Gastrocnemius medialis (tissue), 4 donors: ENCODE results near the gene NPAP1. TPM values are rescaled to one million over a fixed set of nuclear protein-coding genes. Genes with fewer than 3 reads are reported as not detected.

ENCODE experiments used
- ATAC-seq, 2 donors: fragments of 150-250 bp; one replicate each; pipeline ENCODE4 v1.9.1; 2016
- DNase-seq, 2 donors: peaks; one replicate each; pipeline ENCODE4 v3.0.0-alpha.2; 2019
- H3K27ac ChIP-seq, 4 donors: fragments of 200-600 bp; sonication (generic); 1 replicate in 1 of 4; 2 replicates in 3 of 4; pipeline ENCODE4 v1.5.1; 2016 to 2018; ENCODE audit warnings: mild to moderate bottlenecking in 2 of 4, moderate library complexity in 1 of 4
- H3K27me3 ChIP-seq, 3 donors: fragments of 200-600 bp; sonication (generic) in 2 of 3; 1 replicate in 1 of 3; 2 replicates in 2 of 3; pipeline versions ENCODE4 v1.5.1 to v1.6.0; 2016 to 2019; ENCODE audit warnings: mild to moderate bottlenecking in 1 of 3, moderate library complexity in 1 of 3
- H3K36me3 ChIP-seq, 2 donors: fragments of 200-600 bp; sonication (generic) in 1 of 2; one replicate each; pipeline ENCODE4 v1.5.1; 2017 to 2018
- H3K4me1 ChIP-seq, 2 donors: fragments of 200-600 bp; sonication (generic) in 1 of 2; one replicate each; pipeline ENCODE4 v1.5.1; 2016 to 2017; ENCODE audit warnings: mild to moderate bottlenecking in 2 of 2
- H3K4me3 ChIP-seq, 4 donors: fragments of 200-600 bp; sonication (generic) in 3 of 4; 1 replicate in 1 of 4; 2 replicates in 3 of 4; pipeline ENCODE4 v1.5.1; 2016 to 2019; ENCODE audit warnings: mild to moderate bottlenecking in 2 of 4
- H3K9me3 ChIP-seq, 3 donors: fragments of 200-600 bp; sonication (generic) in 2 of 3; 1 replicate in 1 of 3; 2 replicates in 2 of 3; pipeline ENCODE4 v1.5.1; 2016 to 2019
- CTCF ChIP-seq, 5 experiments: fragments of 450-650 bp in 3 of 5; fragments of 200-600 bp in 2 of 5; sonication (generic) in 2 of 5; IDR thresholded peaks in 4 of 5; conservative IDR thresholded peaks in 1 of 5; 1 replicate in 4 of 5; 2 replicates in 1 of 5; pipeline ENCODE4 v1.5.1; 2016 to 2019; ENCODE audit warnings: antibody characterized with exemption in 5 of 5, mild to moderate bottlenecking in 3 of 5, moderate library complexity in 3 of 5
- POLR2A ChIP-seq, 2 donors: fragments of 450-650 bp; IDR thresholded peaks; one replicate each; pipeline ENCODE4 v1.6.1; 2017; ENCODE audit warnings: antibody characterized with exemption in 2 of 2, mild to moderate bottlenecking in 2 of 2, moderate library complexity in 2 of 2
- in situ Hi-C, 4 donors: fragments of 200-750 bp; cut with MboI; loops; one replicate each; pipeline versions ENCODE4 v1.15.0 to v1.8.0; 2017; ENCODE audit warnings: low sequenced_read_pairs in 4 of 4
- intact Hi-C: fragments of 100-400 bp; cut with DNase I; formaldehyde crosslinking; loops from one replicate; pipeline ENCODE4 v1.15.1; 2023; ENCODE audit warnings: low total_unique reads
- total RNA-seq, 4 donors: library from RNA; depleted of rRNA; stranded (reverse); fragments of >200 nt; gene quantifications; one replicate each; pipeline versions ENCODE4 v1.1.0 to v1.2.3, GENCODE V29; 2016

The NPAP1 gene
- total RNA-seq, 4 donors from 2014 or later: not detected

DNA sequence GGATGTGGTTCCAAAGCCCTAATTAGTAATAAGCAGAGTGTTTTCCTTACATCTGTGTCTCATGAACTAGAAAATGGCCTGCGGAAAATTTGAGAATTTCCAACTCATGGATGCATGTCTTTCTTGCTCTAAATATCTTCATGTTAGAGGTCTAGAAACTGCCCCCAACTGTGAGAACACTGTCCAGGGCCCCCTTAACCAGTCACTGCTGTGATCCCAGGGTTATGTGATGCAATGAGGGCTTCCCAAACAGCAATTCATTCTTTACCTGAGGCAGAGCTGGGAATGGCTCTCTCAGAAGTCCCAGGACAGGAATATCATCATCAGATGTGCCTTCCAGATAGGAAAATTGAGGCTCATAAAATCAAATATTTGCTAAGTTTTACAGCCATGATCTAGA, 8.2 kb downstream of the NPAP1 start:
- H3K4me3 ChIP-seq: no peak overlapping the region
- DNase-seq: no peak
- H3K9me3 ChIP-seq: no peaks in the 10 kb centered on the region
- TF ChIP-seq CTCF (IDR thresholded peaks at IDR 0.05 in 4 of 5, conservative IDR thresholded peaks at IDR 0.05 in 1 of 5): no peak
- TF ChIP-seq POLR2A (IDR thresholded peaks at IDR 0.05): no peak
- no peaks in the 10 kb centered on the region for H3K27me3 ChIP-seq
- no peak overlapping the region for H3K27ac ChIP-seq
- H3K4me1 ChIP-seq: no peaks in the 10 kb centered on the region
- no peaks in the 10 kb centered on the region for H3K36me3 ChIP-seq
- intact Hi-C loops (no loop called here), in situ Hi-C loops (no loop called here)
- no peak for ATAC-seq

- no peak for ATAC-seq
- TF ChIP-seq POLR2A (IDR thresholded peaks at IDR 0.05) (no peak), CTCF (IDR thresholded peaks at IDR 0.05 in 4 of 5, conservative IDR thresholded peaks at IDR 0.05 in 1 of 5) (no peak)
- no peak overlapping the region for H3K4me3 ChIP-seq
- in situ Hi-C loops (no loop called here), intact Hi-C loops (no loop called here)
- H3K27me3 ChIP-seq: no peaks in the 10 kb centered on the region
- H3K27ac ChIP-seq: no peak overlapping the region
- H3K9me3 ChIP-seq: no peaks in the 10 kb centered on the region
- no peaks in the 10 kb centered on the region for H3K4me1 ChIP-seq
- no peaks in the 10 kb centered on the region for H3K36me3 ChIP-seq
- no peak for DNase-seq
Observed at GRCh38 chr15:24684313-24684712, 8.7 kb downstream of the NPAP1 start.

DNA sequence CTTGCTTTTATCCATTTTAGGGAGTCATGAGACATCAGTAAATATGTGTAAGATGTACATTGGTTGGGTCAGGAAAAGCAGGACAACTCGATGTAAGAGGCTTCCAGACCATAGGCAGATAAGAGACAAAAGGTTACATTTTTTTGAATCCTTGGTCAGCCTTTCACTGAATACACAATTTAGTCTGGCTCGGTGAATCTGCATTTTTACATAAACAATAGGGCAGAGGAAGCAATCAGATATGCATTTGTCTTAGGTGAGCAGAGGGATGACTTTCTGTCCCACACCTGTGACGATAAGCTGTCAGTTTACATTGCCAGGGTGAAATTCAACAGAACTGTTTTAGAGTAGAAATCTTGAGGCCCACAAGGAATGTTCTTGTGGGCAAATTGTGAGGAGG, 20.6 kb downstream of the NPAP1 start:
- intact Hi-C loops (no loop called here), in situ Hi-C loops (no loop called here)
- TF ChIP-seq POLR2A (IDR thresholded peaks at IDR 0.05): no peak
- no peak for TF ChIP-seq CTCF (IDR thresholded peaks at IDR 0.05 in 4 of 5, conservative IDR thresholded peaks at IDR 0.05 in 1 of 5)

GRCh38 chr15:24696842-24697241, 21.3 kb downstream of the NPAP1 start:
- H3K9me3 ChIP-seq: no peaks in the 10 kb centered on the region
- DNase-seq (no peak), ATAC-seq (no peak)
- H3K4me3 ChIP-seq: no peak overlapping the region
- no peaks in the 10 kb centered on the region for H3K36me3 ChIP-seq
- intact Hi-C loops (no loop called here), in situ Hi-C loops (no loop called here)
- no peak for TF ChIP-seq POLR2A (IDR thresholded peaks at IDR 0.05)
- TF ChIP-seq CTCF (IDR thresholded peaks at IDR 0.05 in 4 of 5, conservative IDR thresholded peaks at IDR 0.05 in 1 of 5): no peak
- no peaks in the 10 kb centered on the region for H3K27me3 ChIP-seq
- H3K4me1 ChIP-seq: no peaks in the 10 kb centered on the region
- H3K27ac ChIP-seq: no peak overlapping the region

More for the DNA sequence above, 20.6 kb downstream of the NPAP1 start:
- no peaks in the 10 kb centered on the region for H3K27me3 ChIP-seq
- no peak overlapping the region for H3K27ac ChIP-seq
- no peak overlapping the region for H3K4me3 ChIP-seq
- H3K36me3 ChIP-seq: no peaks in the 10 kb centered on the region
- no peaks in the 10 kb centered on the region for H3K9me3 ChIP-seq
- H3K4me1 ChIP-seq: no peaks in the 10 kb centered on the region
- no peak for DNase-seq
- no peak for ATAC-seq
